Measurements from ENCODE around the gene SCAP.

The SCAP gene

GRCh38 chr3:47432673-47433072 lies 43.1 kb downstream of the SCAP start:
- DNase-seq, result no peak
- Histone ChIP-seq H3K27me3 (ENCODE audit: insufficient read depth, low read depth, severe bottlenecking) (no peaks in the 10 kb centered on the region), H3K4me3 (ENCODE audit: low read depth, low read length) (no peak overlapping the region), H3K36me3 (peaks cover 39% of the 10 kb centered on the region), H3K9me3 (ENCODE audit: severe bottlenecking) (no peaks in the 10 kb centered on the region), H3K27ac (no peak overlapping the region)
- no peak for TF ChIP-seq CTCF (IDR thresholded peaks at IDR 0.05; ENCODE audit: low read depth, low read length)

- peak overlapping the region; percentile 66; the same call in 1 of the 2 replicates for H3K27ac ChIP-seq
- no peak for TF ChIP-seq CTCF (IDR thresholded peaks at IDR 0.05; ENCODE audit: low read depth, low read length)
- H3K9me3 ChIP-seq (ENCODE audit: severe bottlenecking), result no peaks in the 10 kb centered on the region
- DNase-seq, result no peak
- no peak overlapping the region for H3K4me3 ChIP-seq (ENCODE audit: low read depth, low read length)
- no peaks in the 10 kb centered on the region for H3K27me3 ChIP-seq (ENCODE audit: insufficient read depth, low read depth, severe bottlenecking)
- peaks cover 48% of the 10 kb centered on the region for H3K36me3 ChIP-seq
Observed at GRCh38 chr3:47431225-47431624, 44.5 kb downstream of the SCAP start.

GRCh38 chr3:47430606-47431005 lies 45.1 kb downstream of the SCAP start:
- TF ChIP-seq CTCF (IDR thresholded peaks at IDR 0.05; ENCODE audit: low read depth, low read length), result peak; percentile 43
- DNase-seq, result no peak
- H3K27ac ChIP-seq, result peak overlapping the region; percentile 66
- H3K36me3 ChIP-seq, result peaks cover 50% of the 10 kb centered on the region
- no peak overlapping the region for H3K4me3 ChIP-seq (ENCODE audit: low read depth, low read length)
- no peaks in the 10 kb centered on the region for H3K9me3 ChIP-seq (ENCODE audit: severe bottlenecking)
- no peaks in the 10 kb centered on the region for H3K27me3 ChIP-seq (ENCODE audit: insufficient read depth, low read depth, severe bottlenecking)

- no peak for DNase-seq
- no peak overlapping the region for H3K4me3 ChIP-seq (ENCODE audit: low read depth, low read length)
- peak overlapping the region; percentile 66 for H3K27ac ChIP-seq
- H3K36me3 ChIP-seq, result peaks cover 48% of the 10 kb centered on the region
- H3K27me3 ChIP-seq (ENCODE audit: insufficient read depth, low read depth, severe bottlenecking), result no peaks in the 10 kb centered on the region
- TF ChIP-seq CTCF (IDR thresholded peaks at IDR 0.05; ENCODE audit: low read depth, low read length), result no peak
- no peaks in the 10 kb centered on the region for H3K9me3 ChIP-seq (ENCODE audit: severe bottlenecking)
Observed at GRCh38 chr3:47429476-47430270, 46.1 kb downstream of the SCAP start.

- Histone ChIP-seq H3K27ac (no peak overlapping the region), H3K9me3 (ENCODE audit: severe bottlenecking) (no peaks in the 10 kb centered on the region), H3K4me3 (ENCODE audit: low read depth, low read length) (no peak overlapping the region), H3K36me3 (peaks cover 45% of the 10 kb centered on the region), H3K27me3 (ENCODE audit: insufficient read depth, low read depth, severe bottlenecking) (no peaks in the 10 kb centered on the region)
- TF ChIP-seq CTCF (IDR thresholded peaks at IDR 0.05; ENCODE audit: low read depth, low read length), result no peak
- no peak for DNase-seq
Observed at GRCh38 chr3:47428662-47429061, 47.1 kb downstream of the SCAP start.

GRCh38 chr3:47427866-47428265 lies 47.9 kb downstream of the SCAP start:
- TF ChIP-seq CTCF (IDR thresholded peaks at IDR 0.05; ENCODE audit: low read depth, low read length), result no peak
- H3K36me3 ChIP-seq, result peaks cover 46% of the 10 kb centered on the region
- H3K9me3 ChIP-seq (ENCODE audit: severe bottlenecking), result no peaks in the 10 kb centered on the region

More at GRCh38 chr3:47427866-47428265, 47.9 kb downstream of the SCAP start:
- no peak overlapping the region for H3K27ac ChIP-seq
- H3K27me3 ChIP-seq (ENCODE audit: insufficient read depth, low read depth, severe bottlenecking), result no peaks in the 10 kb centered on the region
- DNase-seq, result no peak
- no peak overlapping the region for H3K4me3 ChIP-seq (ENCODE audit: low read depth, low read length)

Measured in WERI-Rb-1 (cell line).